LNCaP clone FGC (cell line): ENCODE results near the gene CACNA1C.

Experiments
- DNase-seq: peaks from one replicate; pipeline ENCODE4 v3.0.0-alpha.2; 2011; ENCODE audit warnings: low read depth
- H3K4me3 ChIP-seq: 2 replicates; pipeline ENCODE4 v1.5.1; 2011; ENCODE audit warnings: mild to moderate bottlenecking, low read depth, low read length, control low read depth
- TF ChIP-seq, protein P1 (sequence below): IDR thresholded peaks from 2 replicates; pipeline ENCODE4 v1.5.1; 2012; ENCODE audit warnings: mild to moderate bottlenecking; ENCODE audit not compliant: control insufficient read depth, insufficient read depth; ENCODE audit errors: extremely low read depth

CACNA1C gene

DNA sequence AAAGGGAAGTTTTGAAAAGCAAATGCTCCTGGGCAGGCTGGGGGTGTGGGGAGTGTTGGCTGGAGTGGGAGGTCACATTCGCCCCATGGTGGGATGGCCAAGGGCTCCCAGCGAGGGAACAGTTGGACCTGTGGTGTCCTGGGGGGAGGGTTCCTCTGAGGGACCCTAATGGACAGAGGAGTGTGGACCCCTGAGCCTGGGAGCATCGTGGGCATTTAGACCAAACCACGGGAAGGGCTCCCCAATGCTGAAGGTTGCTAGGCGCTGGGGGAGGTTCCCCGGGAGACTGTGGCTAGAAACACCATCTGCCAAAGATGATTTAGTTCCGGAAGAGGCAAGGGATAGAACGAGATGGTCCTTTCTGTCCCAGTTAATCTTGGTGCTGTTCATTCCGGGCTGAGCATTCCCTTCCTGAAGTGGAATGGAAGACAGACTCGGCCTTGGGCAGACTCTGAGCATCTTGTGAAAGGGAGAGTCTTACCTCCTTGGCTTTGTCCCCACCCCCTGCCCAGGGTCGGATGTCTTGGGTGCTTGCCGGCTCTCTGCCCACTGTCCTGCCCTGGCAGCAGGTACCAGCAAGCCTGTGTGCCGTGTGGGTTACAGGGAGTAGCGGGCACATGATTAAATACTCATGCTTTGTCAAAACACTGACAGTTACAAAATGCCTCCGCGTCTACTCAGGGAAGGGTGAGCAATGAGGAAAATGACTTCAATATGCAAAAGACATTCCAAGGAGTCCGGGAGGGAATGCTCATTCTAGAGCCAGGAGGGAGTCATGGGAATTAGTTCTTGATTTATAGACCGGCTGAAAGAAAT lies 215.9 kb downstream of the CACNA1C start:
- no peak overlapping the region for H3K4me3 ChIP-seq
- no peak for DNase-seq
- TF ChIP-seq, protein P1, sequence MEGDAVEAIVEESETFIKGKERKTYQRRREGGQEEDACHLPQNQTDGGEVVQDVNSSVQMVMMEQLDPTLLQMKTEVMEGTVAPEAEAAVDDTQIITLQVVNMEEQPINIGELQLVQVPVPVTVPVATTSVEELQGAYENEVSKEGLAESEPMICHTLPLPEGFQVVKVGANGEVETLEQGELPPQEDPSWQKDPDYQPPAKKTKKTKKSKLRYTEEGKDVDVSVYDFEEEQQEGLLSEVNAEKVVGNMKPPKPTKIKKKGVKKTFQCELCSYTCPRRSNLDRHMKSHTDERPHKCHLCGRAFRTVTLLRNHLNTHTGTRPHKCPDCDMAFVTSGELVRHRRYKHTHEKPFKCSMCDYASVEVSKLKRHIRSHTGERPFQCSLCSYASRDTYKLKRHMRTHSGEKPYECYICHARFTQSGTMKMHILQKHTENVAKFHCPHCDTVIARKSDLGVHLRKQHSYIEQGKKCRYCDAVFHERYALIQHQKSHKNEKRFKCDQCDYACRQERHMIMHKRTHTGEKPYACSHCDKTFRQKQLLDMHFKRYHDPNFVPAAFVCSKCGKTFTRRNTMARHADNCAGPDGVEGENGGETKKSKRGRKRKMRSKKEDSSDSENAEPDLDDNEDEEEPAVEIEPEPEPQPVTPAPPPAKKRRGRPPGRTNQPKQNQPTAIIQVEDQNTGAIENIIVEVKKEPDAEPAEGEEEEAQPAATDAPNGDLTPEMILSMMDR: no peak

DNA sequence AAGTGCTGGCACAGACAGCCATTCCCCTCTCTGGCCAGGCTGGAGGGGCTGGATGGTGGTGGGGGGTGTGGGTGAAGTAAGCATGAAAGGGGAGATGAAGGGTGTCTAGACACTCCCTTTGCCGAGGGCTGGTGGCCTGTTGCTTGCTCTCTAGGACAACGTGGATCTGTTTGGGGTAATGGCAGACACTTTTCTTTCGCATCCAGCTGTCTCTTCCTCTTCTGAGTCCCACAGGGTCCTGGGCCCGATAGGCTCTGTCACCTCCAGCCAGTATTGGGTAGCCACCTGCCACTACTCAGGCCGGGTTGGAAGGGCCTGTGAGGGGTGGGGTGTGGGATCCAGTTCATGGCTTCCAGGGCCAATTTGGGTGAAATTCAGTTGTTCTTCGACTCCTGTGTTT lies 218.1 kb downstream of the CACNA1C start:
- no peak for DNase-seq

DNA sequence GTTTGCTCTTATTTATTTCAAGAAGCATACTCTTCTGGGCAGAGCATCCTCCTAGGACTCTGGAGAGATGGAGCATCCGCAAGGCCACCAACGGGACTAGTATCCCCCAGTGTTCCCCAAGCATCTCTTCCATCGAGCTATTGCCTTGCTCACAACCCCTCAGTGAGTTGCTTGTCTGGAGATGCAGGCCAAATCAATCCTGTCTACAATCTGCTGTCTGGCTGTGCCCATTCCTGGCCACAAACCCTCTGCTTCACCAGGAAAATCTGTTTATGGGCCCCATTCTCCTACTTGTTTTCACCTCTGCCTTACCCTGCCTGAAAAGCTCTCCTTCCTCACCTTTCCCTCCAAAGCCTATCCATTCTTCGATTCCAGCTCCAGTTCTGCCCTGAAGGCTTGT lies 219.2 kb downstream of the CACNA1C start:
- no peak for DNase-seq
- TF ChIP-seq, protein P1: no peak
- no peak overlapping the region for H3K4me3 ChIP-seq

More for the DNA sequence above, 218.1 kb downstream of the CACNA1C start:
- no peak overlapping the region for H3K4me3 ChIP-seq
- TF ChIP-seq, protein P1: no peak

DNA sequence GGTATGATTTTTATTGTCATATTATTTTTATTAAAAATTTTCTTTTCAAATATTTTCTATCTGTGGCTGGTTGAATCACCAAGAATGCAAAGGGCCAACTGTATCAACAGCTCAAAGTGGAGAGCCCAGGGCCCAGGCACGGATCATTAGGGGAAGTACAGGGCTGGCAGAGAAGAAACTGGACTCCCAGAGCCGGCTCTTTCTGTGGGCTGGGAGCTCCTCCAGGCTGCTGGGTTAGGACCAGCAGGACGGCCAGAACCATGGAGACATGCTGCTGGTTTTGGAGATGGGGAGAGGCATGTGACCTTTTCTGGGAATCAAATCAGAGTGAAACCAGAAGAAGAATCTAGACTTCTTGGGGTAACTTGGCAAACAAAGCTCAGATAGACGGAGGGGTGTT lies 220.5 kb downstream of the CACNA1C start:
- no peak for DNase-seq
- H3K4me3 ChIP-seq: no peak overlapping the region
- TF ChIP-seq, protein P1: peak; percentile 43; the same call in 1 of the 2 replicates

DNA sequence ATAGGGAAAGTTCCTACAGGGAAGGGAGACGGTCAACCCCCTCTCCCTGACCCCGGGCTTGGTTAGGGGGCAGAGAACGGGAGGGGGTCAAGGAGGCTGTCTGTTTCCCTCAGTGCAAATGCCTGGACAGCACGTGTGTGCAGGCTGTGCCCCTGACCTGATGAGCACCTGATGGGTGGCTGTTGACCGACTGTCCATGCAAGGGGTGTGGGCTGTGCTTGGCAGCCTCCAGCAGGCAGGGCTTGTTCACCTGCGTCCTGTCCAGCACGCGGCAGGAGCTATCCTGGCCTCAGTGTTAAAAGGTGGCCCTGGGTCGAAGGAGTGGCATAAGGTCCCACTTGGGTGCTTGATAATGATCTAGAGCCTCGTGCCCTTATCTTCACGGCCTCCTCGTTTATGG lies 221.0 kb downstream of the CACNA1C start:
- H3K4me3 ChIP-seq: no peak overlapping the region
- TF ChIP-seq, protein P1: no peak
- no peak for DNase-seq

DNA sequence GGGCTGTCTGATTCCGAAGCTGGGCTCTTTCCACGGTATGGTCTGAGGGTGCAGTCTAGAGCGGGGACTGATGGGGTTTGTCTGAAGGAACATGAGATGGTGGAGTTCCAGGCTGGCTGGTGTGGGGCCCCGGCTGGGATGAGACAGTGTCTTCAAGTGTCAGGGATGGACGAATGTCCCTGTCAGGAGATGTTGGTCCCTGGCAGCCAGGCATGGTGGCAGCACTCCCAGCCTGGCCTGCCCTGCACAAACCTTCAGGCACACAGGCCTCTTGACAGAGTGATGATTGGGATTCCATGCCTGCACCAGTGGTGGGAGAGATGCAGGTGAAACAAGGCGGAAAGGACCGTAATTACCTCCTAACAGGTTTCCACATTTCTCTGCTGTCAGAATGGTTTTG lies 221.9 kb downstream of the CACNA1C start:
- TF ChIP-seq, protein P1: no peak
- no peak for DNase-seq
- H3K4me3 ChIP-seq: no peak overlapping the region
